ENCODE measurements around the gene LHFPL2. TPM values are rescaled to one million over a fixed set of nuclear protein-coding genes. Genes with fewer than 3 reads are reported as not detected.

LHFPL2 gene
- total and polyA plus RNA-seq, 9 of the 15 experiments (the other 6 are each of a cell fraction or from before 2014, with no cell fraction given), result 1.0 to 6.6 (median 4.6) TPM

DNA sequence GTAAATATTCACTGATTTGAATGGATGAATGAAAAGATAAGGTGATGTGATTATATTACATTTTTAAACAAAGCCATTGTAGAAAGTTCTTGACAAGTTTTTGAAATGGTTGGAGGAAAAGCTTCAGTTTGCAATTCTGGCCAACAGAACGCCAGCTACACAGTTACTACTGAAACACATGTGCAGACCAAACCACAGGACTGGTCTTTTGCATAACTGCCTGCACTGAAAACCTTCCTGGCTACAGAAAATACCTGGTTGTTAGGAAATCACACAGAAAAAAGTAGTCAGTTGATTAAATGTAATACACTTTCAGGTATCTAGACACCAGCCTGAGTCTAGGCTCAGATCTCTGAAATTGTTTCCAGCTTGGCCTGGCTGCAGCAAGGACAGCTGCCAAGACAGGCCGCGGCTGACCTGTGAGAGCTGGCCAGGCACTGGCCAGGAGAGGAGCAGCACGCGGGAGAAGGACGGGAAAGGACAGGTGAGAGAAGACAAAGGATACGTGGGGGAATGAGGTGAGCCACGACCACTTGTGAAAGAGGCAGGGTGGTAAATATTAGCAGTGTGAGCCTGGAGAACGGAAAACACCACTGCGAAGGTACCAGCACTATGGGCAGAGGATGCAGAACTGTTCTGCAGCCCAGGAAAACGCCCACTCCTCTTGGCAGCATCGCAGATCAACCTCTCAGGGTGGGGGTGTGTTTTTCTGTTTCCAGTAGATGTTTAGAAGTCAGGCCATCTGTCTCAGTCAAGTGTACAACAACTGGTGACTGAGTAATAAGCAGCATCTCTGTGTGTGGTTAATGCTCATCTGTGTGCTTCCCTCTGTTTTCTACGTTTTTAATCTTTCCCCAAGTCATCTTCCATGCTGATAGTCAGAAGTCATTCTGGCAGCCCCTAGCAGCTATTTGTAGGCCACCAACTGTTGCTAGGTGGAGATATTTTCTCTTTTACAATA lies 150.7 kb downstream of the LHFPL2 start (continued):
- TF ChIP-seq EP300 (IDR thresholded peaks at IDR 0.05; ENCODE audit: low read length) (no peak), ZNF165 (CRISPR knock-in tag; IDR thresholded peaks at IDR 0.05; ENCODE audit: borderline replicate concordance) (no peak), ETS2 (tag; IDR thresholded peaks at IDR 0.05; ENCODE audit: borderline replicate concordance, poor library complexity, severe bottlenecking) (no peak), ZNF584 (CRISPR knock-in tag; IDR thresholded peaks at IDR 0.05; ENCODE audit: low read depth) (no peak), TCF3 (CRISPR knock-in tag; IDR thresholded peaks at IDR 0.05) (no peak), TRIM24 (IDR thresholded peaks at IDR 0.05) (no peak), TEAD2 (tag; IDR thresholded peaks at IDR 0.05) (no peak)
- TF ChIP-seq, protein P1, sequence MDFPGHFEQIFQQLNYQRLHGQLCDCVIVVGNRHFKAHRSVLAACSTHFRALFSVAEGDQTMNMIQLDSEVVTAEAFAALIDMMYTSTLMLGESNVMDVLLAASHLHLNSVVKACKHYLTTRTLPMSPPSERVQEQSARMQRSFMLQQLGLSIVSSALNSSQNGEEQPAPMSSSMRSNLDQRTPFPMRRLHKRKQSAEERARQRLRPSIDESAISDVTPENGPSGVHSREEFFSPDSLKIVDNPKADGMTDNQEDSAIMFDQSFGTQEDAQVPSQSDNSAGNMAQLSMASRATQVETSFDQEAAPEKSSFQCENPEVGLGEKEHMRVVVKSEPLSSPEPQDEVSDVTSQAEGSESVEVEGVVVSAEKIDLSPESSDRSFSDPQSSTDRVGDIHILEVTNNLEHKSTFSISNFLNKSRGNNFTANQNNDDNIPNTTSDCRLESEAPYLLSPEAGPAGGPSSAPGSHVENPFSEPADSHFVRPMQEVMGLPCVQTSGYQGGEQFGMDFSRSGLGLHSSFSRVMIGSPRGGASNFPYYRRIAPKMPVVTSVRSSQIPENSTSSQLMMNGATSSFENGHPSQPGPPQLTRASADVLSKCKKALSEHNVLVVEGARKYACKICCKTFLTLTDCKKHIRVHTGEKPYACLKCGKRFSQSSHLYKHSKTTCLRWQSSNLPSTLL (IDR thresholded peaks at IDR 0.05), result no peak

DNA sequence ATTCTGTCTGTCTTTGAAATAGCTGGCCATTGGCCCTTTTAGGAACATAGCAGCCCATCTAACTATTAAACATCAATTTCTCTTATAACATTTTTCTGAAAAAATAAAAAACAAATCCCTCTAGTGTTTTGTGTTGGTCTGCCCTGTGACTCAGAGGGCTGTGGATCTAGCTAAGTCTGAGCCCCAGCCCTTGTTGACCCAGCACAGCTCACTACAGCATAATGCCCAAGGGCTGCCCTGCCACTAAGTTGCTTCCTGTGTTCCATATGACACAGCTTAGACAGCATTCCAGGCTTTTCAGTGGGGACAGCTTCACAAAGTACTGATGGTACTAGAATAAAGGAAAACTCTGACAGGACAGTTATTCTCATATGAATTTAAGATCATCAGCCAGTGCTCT lies 152.2 kb downstream of the LHFPL2 start:
- Histone ChIP-seq H3K9ac (ENCODE audit: insufficient read depth in 1 of 2, low read depth in 2 of 2, low read length in 2 of 2) (no peak overlapping the region), H3K36me3 (ENCODE audit: control insufficient read depth, insufficient read depth, low read length) (no peaks in the 10 kb centered on the region), H3K9me1 (ENCODE audit: control insufficient read depth, insufficient read depth, low read length) (no peaks in the 10 kb centered on the region), H2AFZ (ENCODE audit: low read depth, low read length) (no peak overlapping the region), H3K27me3 (ENCODE audit: control insufficient read depth in 2 of 2, insufficient read depth in 2 of 2, low read length in 2 of 2) (no peaks in the 10 kb centered on the region), H3K4me3 (no peak overlapping the region), H4K20me1 (replicated peaks; ENCODE audit: control insufficient read depth, insufficient read depth, low read length) (no peaks in the 10 kb centered on the region), H3K79me2 (ENCODE audit: control insufficient read depth, insufficient read depth, low read length) (0 out of 3 replicates have a peak, but pooled peaks cover 2% of the 10 kb centered on the region), H3K27ac (ENCODE audit: extremely low read depth, low read depth, low read length) (no peak overlapping the region), H3K4me2 (ENCODE audit: insufficient read depth, low read length) (no peak overlapping the region), H3K4me1 (replicated peaks in 1 of 2; ENCODE audit: control insufficient read depth in 2 of 2, insufficient read depth in 2 of 2, low read length in 2 of 2) (peaks cover 6 to 9% of the 10 kb centered on the region in 2 experiments; a peak in 3 of 5 replicates), H3K9me3 (replicated peaks; ENCODE audit: control insufficient read depth, insufficient read depth, low read depth, low read length) (no peaks in the 10 kb centered on the region)
- ChIA-PET POLR2A (interaction anchor here (0.7 to 1.5 kb wide), 6 partner anchors 9 to 37 kb away, joined by 3 to 7 read pairs (median 4); no protein-coding TSS in a partner anchor), CTCF (ENCODE audit: low intra/inter-chr PET ratio) (no interaction called here)
- BruUV-seq (replicated peaks), result no TSS peak
- no peak for DNase-seq (ENCODE audit: extremely low read depth in 1 of 4, low spot score in 3 of 4)
- TF ChIP-seq NCOA4 (IDR thresholded peaks at IDR 0.05; ENCODE audit: partially characterized antibody) (no peak), STAT5A (IDR thresholded peaks at IDR 0.05; ENCODE audit: borderline replicate concordance, low read length) (no peak), TBP (optimal IDR thresholded peaks at IDR 0.05; ENCODE audit: low read depth, low read length) (no peak)
- intact Hi-C loops (cut with micrococcal nuclease), result no loop called here
- in situ Hi-C loops (cut with MboI), result no loop called here
- FAIRE-seq, result no peak
- ATAC-seq, result no peak

All from K562 (cell line).